Activated effector memory CD4-positive, alpha-beta T cell treated with anti-CD3 and anti-CD28 coated beads, Interleukin-2, amount 50 U/mL, for 16 hours (primary cell): Measurements from ENCODE around the gene RIPOR3.
A peak's percentile ranks its signal among the peaks of the same experiment; 100 is the strongest.

ENCODE experiments used
- DNase-seq: peaks from one replicate; pipeline ENCODE4 v3.0.0-alpha.2; 2020

Gene RIPOR3

DNA sequence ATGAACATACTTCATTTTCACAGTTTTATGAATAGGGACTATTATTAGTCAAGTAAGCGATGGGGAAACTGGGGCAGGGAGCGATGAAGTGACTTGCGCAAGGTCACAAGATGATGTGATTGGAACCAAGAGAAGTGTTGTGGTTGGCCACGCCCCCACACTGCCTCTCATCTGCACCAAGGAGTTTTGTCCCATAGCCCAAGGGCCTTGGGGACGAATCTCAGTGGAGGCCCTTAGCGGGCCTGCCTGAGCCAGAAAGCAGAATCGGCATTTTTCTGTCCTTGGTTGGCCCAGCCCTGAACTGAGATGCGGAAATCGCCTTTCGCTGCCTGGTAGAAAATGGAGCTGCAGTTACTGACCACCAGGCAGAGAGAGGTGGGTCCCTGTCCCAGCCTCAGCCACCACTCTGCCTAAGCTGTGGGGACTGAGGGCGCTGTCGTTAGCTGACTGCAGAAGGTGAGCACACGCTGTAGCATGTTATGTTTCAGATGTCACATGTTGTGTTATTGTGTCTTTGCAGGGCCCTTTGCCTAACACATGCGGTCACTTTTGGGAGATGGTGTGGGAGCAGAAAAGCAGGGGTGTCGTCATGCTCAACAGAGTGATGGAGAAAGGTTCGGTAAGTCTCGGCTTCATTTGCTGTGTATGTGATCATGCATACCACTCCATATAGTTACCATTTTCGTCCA, 123.3 kb downstream of the RIPOR3 start:
- no peak for DNase-seq

DNA sequence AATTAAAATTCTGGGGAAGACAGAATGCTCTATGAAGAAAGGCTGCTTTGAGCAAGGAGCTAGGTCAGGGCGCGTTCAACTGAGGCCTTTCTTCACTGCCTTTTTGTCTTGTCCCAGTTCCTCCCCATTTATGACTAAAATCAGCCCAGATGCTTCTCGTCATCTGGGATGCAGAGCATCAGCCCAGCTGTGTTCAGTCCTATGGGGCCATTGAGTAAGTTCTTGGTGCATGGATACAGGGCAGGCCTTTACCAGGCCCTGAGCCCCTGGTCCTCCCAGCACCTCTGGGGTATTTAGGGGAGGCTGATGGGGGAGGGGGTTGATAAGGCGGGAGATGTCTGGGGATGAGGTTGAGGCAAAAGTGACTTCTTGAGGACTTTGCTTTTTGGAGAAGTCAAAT, 125.5 kb downstream of the RIPOR3 start:
- DNase-seq = no peak

DNA sequence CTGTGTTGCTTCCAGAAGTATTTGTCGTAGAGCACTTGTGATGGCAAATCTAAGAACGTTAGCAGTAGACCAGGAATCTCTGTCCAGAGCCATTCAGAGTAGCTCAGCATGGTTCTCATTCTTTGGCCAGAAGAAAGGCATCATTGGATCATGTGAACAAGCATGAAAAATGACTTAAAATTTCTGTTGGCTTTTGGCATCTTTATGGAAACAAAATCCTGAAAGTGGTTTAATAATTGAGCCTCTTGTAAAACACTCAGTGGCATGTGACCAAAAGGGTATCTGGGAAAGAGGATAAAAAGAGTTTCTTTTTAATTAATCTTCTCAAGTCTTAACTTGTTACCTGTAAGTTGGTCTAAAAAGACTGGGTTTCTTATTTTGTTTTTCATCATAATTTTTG, 126.0 kb downstream of the RIPOR3 start:
- no peak for DNase-seq

DNA sequence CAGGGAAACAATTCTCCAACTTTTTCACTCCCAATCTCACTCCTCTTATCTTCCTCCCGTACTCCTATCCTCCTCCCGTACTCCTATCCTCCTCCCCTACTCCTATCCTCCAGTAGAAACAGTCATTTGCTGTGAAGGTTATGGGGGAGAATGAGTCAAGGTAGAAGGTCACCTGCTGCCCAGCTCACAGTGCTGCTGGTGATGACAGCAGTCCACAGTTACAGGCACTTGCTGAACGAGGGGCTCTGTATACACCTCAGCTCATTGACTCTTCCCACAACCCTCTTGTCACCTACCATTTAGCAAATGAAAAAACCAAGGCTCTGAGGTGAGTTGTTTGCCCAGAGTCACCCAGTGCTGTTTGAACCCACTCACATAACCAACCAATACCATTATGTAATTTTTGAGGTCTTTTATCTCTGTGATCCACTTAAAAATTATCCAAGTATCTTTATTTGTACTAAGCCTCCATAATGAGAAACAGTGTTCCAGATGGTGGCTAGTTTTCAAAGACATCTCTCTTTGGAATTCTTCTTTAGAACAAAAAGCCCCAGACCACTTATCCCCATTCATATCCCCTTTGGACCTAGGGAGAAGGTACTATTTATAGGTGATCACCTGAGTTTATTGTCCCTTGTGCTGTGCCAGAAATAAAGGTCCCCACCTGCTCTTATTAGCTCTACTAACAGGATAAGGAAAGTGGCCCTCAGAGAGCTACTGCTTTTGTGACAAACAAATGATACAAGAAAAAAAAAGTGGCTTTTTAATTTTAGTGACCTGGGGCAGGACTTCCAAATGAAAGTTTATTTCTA, 128.0 kb downstream of the RIPOR3 start:
- DNase-seq = no peak

DNA sequence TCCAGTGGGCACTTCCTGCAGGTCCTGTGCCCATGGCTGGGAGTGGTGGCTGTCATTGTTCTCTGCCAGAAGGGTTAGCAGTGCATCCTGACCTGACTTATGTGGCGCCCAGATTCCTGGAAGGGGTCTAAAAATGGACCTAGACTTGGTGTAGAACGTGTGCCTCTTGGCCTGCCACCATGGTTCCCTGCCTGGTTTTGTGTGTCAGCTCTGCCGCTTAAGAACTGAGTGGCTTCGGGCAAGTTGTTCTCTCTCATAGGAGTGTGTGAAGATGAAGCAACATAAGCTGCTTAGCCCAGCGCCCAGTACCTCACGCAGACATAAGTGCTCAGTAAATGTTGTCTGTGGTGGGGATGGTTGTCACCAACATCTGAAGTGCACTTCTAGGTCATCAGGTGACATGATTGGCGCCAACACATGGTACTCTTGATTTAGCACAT, 129.1 kb downstream of the RIPOR3 start:
- DNase-seq = no peak

DNA sequence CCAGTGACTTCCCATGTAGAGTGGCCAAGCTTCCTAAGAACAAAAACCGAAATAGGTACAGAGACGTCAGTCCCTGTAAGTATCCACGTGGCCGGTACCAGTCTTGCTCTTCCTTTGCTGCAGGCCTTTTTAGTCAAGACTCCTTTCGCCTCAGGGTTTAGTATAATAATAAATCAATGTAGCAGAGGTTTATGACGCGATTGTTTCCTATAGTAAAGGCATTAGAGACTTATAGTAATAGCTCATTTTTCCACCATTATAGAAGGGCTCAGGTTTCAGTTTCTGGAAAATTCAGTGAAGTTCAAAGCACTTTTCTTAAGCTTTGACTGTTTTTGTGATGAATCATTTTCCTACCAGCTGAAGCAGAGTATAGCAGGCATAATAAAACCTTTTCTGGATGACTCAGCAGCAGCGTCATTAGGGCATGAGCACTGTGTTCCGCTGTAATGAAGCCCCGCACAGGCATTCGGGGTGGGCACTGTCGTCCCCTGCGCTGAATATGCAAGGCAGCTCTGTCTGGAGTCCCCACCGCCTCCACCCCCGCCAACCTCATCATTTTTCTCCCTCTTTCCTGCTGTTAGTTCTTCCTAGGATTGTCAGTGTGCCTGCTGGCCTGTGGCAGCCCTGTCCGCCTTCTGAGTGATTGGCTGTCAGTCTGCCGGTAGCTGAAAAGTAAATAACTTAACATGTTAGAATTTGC, 129.8 kb downstream of the RIPOR3 start:
- peak; percentile 87 for DNase-seq

DNA sequence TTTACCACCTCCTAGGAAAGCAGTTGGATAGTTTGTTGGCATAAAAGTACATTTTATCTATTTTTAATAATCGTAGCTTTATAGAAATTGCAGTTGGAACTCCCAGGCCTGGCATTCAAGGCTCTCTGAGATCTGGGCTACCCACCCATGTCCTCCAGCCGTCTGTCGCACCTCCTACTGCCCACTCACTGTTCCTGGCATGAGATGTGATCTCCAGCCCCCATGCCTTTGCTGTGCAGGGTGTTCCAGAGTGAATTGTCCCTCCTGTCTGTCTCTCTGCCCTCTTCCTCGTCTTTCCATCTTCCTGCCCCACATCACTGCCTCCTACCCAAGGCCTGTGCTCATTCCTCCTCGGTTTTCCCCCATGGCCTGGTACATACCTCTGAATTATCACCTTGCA, 130.5 kb downstream of the RIPOR3 start:
- DNase-seq = no peak

DNA sequence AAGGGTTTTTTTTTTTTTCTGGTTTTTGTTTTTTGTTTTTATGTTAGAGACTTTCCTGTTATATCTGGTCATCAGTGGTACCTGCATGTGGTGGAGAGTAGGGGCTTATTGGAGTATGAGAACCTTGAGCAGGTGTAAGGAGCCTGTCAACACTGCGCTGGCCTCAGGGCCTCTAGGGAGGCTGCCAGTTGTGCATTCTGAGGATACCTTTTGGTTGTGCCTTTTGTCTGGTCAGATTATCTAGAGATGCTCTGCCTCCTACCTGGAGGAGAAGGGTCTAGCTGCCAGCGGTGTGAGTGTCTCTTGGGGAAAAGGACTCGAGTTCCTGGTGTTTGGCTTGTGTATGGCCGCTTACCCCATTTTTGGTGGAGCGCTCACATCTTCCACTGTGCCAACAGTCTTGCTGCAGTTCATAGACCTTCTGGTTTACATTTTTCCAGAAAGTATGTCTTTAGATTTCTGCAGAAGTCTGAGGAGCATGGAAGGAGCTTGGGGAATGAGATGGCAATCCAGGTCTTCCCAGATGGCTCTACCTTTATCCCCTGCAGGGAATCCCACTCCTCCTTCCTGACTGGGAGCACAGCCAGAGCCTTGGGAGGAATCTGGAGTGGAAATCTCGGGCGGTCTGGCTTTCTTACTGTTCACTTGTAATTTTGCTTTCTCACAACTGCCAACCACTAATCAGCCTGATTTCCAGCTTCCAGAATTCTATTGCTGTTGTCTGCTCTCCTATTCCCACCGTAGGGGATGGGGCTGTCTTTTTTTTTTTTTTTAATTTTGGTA, 131.3 kb downstream of the RIPOR3 start:
- DNase-seq = no peak

DNA sequence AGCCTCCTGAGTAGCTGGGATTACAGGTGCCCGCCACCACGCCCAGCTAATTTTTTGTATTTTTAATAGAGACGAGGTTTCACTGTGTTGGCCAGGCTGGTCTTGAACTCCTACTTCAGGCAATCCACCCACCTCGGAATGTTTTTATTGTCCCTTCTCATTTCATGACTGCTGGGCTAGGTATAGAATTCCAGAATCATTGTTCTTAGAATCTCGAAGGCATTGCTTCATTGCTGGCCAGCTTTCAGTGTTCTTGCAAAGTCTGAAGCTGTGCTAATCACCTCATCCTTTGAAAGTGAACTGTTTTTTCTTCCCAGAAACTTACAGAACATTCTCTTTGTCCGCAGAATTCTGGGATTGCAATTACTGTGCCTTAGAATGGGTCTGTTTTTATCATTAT, 132.2 kb downstream of the RIPOR3 start:
- DNase-seq = no peak

DNA sequence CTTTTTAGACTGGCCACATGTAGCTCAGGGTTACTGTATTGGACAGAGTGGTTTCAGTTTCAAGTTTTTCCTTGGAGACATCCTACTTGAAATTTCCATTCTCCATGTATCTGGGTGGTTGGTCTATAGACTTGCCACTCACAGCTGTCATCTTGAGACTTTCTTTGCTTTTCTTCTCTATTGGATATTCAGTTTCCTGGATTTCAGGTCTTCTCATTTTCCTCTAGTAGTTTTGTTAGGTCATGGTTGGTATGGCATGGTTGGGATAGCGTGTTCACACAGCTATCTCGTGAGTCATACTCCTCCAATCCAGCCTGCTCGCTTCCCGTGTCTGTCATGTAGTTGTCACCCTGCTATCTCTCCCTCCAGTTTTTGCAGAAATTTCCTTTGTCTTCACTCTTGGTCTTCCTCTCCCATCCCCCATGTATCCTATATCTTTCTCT, 132.8 kb downstream of the RIPOR3 start:
- DNase-seq = no peak

DNA sequence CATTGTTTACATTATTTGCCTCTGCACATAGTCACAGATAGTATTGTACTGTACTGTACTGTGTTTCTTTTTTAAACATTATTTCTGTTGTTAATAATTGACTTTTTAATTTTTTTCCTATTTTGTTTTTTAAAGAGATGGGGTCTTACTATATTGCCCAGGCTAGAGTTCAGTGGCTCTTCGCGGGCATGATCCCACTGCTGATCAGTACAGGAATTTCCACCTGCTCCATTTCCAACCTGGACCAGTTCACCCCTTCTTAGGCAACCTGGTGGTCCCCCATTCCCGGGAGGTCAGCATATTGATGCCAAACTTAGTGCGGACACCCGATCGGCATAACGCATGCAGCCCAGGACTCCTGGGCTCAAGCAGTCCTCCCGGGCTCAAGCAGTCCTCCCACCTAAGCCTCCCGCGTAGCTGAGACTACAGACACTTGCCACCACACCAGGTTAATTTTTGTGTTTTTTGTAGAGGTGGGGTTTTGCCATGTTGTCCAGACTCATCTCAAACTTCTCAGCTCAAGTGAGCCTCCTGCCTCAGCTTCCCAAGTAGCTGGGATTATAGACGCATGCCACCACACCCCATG, 133.7 kb downstream of the RIPOR3 start:
- DNase-seq = no peak

DNA sequence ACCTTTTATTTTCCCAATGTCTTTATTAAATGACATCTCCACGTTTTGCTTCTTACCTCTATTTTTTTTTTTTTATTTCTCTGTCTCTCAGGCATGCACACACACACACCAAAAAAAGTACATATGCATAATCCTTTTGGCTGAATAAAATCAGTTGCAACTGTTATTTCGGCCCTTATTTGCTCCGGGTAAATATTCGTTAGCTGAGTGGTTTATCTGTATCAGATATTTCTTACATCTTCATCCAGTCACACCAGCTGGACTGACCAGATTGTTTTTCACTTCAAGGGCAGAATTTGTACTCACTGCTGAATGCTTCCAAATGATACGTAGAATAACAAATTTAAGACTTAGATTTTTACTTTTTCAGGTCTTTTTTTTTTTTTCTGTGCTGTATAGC, 135.7 kb downstream of the RIPOR3 start:
- no peak for DNase-seq

DNA sequence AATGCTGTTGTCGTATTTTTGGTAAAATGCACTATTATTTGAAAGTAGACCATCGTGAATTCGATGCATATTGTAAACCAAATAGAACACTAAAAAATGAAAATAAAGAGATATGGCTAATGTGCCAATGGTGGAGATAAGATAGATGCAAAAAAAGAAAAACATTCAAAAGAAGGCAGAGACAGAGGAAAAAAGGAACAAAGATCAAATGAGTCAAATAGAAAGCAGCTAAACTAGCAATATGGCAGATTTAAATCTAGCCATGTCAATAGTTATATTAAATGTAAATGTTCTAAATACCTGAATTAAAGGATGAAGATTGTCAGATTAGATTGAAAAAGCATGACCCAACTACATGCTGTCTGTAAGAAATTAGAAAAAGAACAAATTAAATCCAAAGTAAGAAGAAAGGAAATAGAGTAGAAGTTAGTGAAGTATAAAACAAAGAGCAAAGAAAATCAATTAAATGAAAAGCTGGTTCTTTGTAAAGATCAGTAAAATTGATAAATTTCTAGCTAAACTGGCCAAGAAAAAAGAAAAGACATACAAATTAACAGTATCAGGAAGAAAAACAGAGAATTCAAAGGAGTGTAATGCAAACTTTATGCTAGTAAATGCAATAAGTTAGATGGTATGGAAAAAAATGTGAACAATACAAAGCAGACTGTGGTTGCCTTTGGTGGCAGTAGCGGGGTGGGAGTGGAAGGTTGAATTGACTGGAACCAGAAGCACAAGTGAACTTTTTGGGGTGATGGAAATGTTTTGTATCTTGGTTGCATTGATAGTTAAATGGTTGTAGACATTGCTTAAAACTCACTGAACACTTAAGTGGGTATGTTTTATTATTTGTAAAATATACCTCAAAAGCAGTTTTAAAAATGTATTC, 136.4 kb downstream of the RIPOR3 start:
- DNase-seq = no peak

DNA sequence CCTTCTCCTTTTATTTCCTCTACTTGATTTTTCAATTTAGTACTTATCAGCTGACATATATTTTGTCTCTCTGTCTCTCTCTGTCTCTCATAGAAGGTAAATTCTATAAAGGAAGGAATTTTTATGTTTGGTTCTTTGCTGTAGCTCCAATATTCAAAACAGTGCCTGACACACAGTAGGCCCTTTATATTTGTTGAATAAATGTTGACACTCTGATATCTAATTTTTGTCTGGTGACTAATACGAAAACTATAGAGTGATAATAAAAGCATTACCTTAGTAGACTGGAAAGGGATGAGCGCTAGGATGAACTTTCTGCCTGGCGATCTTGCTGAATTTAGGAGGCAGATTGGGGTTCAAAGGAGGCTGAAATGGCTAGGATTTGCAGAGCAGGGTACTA, 138.4 kb downstream of the RIPOR3 start:
- DNase-seq = no peak

DNA sequence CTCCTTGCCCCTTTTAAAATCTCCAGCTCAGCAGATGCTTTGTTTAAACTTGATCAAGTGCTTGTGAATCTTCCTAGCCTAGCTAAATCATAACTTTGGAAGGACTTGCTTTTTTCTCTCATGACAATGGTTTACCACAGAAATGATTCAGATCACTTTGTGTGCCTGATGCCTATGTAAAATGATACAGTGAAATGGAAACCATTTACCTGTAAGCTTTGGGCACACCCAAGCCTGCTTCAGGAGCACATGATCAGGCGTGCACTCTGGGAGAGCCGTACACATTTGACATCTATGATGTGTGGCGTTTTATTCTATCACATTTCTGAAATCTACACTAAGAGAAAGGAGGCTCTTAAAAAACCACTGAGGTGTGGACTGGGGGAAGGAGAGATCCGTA, 140.1 kb downstream of the RIPOR3 start:
- no peak for DNase-seq

DNA sequence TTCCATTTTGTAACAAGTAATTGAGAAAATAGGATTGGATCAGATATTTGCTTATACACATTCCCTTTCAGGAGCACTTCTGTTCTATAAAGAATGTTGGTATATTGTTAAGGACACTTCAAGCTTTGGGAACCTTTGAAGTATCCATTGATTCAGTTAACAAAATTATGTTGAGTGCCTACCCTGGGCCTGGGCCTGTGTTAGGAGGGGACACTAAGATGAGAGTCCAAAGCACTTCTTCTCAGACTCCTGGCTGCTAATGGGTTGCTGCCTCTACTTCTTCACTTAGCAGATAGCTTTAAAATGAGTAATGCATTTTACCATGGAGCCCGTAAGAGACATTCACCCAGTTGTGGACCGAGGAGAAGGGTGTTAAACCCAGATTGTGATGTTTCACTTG, 140.8 kb downstream of the RIPOR3 start:
- no peak for DNase-seq

DNA sequence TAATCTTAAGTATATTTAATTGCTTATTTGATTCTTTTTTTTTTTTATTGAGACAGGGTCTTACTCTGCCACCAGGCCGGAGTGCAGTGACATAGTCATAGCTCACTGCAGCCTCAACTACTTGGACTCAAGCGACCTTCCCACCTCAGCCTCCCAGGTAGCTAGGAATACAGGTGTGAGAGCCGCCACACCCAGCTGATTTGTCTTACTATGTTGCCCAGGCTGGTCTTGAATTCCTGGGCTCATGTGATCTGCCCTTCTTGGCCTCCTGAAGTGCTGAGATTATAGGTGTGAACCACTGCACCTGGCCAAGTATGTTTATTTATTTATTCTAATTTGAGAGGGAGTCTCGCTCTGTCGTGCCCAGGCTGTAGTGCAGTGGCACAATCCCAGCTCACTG, 142.9 kb downstream of the RIPOR3 start:
- no peak for DNase-seq

DNA sequence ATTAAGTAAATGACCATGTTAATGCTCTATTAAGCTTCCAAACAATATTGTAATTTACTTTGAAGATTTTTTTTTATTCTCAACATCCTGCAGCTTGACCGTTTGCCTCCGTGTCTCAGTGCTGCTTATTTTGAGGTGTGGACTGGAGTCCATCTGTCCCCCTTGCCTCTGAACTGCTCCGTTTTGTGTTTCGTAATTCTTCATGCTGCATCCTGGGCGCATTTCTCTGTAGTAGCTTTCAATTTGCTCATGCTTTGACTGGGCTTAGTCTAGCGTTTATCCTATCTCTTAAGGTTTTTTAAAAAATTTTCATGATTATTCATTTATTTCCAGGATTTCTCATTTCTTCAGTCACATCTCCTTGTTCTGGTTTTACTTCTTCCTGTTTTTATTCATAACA, 143.4 kb downstream of the RIPOR3 start:
- no peak for DNase-seq

DNA sequence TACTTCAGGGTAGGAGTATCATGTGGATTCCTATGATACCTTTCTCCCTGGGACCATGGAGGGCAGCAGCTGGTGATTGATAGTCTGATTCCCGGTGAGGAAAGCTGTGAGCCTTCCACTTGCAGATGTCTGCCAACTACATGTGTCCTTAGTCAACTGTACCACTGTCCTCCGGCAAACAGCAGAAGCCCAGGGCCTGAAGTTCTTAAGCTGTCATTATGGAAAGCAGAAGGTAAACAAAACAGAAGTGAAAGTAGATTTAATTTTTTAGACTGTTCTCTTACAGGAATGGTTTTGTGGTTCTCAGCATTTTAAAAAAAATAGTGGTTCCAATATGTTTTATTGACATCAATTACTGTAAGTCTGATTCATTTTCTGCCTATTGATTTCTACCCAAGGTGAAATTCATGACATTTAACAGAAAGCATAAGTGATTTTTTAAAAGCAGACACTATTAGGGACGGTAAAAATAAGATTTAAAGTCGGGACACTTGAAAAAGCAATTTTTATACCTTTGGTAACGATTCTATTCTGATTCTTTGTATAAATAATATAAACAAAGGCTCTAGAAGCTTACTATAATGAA, 144.5 kb downstream of the RIPOR3 start:
- peak; percentile 70 for DNase-seq

DNA sequence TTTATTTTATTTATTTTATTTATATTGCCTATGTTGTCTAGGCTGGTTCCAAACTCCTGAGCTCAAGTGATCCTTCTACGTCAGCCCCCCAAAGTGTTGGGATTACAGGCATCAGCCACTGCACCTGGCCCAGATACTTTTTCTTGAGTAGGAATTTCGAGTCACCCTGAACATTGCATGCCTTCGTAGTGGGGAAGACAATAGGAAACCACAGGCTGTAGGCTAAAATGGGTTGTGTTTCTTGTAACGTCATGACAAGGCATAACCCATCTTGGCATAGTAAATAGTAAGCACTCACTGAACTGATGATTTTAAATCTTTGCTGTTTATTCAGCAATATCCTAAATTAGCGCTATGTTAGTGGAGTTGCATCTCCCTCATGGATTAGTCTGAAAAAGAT, 146.2 kb downstream of the RIPOR3 start:
- DNase-seq = no peak

DNA sequence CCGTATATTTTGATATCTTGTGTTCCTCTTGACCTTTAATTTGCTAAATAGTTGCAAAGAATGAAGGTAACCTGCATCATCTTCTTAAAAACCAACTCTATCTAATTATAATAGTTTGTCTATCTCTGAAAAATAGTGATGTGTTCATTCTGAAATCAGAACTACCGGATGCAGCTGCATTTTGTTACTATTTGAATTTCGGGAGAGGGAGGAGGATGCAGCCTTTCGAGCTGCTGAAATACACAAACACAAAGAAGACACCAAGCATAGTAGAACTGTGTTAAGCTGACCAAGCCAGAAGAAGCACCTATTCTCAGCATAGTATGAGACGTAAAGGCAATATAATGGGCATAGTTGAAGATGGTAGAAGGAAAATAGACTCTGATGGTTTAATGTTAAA, 148.0 kb downstream of the RIPOR3 start:
- DNase-seq = no peak
